CD4-positive, alpha-beta T cell treated with Interleukin-12 subunit alpha and Interleukin-12 subunit beta, for 1 hour (primary cell): Measurements from ENCODE around the gene GPR35.

ENCODE experiments used
- DNase-seq: peaks from one replicate; pipeline ENCODE4 v3.0.0-alpha.2; 2020

GPR35 gene

DNA sequence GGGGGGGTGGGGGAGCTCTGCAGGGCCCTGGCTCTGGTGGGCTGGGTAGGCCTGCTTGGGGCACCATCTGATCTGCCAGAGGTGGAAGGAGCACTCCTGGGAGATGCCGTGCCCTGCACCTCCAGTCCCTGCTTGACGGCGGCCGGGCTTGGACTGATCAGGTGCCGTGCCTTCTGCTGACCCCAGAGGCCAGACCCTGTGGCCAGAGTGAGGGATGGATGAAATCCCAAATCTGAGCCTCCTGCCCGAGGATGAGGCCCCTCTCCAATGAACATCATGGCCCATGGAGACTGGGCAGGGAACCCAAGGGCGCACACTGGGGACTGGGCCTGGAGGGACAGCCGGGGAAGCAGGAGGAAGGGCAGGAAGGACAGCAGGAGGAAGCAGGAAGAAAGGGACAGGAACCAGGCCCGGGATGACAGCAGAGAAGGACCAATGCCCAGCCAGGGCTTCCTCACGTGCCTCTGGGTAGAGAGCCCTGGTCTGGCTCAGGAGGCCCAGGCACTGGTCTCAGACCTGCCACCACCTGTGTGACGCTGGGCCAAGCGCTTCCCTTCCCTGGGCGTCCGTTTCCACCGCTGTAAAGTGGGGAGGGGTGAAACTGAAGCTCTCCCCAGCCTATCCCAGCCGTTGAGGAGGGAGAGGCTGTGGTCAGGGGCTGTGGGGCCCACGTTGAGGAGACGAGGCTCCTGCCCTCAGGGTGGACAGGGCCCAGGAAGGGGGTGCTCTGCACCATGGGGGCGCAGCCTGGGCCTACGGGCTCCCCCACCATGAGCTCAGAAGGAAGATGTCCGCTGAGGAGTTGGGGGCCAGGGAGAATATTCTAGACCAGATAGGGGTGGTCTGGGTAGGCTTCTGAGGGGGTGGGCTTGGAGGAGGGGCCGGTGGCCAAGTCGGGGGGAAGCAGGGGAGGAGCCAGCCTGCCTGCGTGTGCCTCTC, 1.0 kb upstream of the GPR35 start:
- no peak for DNase-seq

DNA sequence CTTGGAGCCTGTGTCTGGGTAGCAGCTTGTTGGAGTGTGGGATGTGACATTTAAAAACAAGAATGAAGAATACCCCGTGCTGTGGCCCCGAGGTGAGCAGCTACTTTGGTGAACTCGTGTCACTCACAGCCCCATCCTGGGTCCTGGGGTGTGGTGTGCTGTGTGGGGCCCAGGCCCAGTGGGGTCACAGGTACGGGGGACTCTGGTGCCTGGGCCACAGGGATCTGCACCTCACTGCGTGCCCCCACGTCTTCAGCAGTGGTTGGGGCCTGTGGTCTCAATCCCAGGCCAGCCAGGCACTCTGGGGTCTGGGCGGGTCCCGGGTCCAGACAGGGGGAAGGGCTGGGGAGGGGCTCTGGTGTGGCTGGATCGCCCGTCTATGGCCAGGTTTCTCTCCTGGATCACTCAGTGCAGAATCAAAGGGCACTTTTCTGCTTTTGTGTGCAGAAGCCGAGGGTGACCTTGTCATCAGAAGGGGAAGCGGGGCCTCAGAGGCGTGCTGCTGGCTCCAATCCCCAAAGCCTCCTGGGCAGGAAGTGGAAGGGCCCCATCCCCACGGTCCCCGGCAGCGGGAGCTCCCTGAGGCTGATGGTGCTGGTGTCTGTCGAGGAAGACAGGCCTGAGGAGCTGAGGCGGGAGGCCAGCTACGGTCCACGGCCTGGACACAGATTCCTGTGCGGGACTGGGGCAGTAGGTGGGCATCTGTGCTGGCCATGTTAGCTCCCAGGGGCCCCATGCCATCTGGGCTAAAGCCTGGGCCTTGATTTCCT, 1.4 kb downstream of the GPR35 start:
- DNase-seq, result peak; percentile 33

DNA sequence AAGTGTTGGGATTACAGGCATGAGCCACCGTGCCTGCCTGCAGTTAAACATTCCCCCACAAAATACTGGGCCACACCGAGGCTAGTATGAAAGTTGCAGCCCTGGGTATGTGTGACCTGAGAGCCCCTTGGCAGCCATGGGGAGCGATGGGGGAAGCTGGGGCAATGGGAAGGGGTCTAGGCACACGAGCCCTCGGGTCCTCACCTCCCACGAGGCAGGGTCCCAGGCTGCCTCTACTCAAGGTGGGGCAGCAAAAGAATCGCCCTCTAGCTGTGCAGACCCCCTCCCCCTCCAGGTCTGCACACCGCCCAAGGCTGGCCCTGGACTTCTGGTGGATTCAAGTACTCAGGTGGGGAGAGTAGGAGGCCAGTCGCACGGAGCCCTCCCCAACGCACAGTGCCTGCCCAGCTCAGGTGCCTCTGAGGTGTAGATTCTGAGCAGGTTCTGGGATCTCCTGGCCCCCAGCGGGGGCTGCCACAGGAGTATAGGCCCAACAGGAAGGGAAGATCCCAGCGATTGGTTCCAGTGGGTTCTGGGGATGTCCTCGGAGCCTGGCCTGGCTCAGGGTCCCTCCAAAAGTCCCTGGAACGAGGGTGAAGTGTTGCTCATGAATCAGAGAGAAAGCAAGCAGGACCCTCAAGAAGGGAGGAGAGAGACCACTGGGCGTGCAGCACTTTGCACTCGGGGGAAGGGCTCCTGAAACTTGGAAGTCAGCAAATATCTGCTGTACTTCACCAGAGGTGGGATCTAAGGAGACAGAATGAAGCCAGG, 2.6 kb downstream of the GPR35 start:
- DNase-seq, result no peak

GRCh38 chr2:240628507-240628807, 3.2 kb downstream of the GPR35 start:
- DNase-seq, result no peak

DNA sequence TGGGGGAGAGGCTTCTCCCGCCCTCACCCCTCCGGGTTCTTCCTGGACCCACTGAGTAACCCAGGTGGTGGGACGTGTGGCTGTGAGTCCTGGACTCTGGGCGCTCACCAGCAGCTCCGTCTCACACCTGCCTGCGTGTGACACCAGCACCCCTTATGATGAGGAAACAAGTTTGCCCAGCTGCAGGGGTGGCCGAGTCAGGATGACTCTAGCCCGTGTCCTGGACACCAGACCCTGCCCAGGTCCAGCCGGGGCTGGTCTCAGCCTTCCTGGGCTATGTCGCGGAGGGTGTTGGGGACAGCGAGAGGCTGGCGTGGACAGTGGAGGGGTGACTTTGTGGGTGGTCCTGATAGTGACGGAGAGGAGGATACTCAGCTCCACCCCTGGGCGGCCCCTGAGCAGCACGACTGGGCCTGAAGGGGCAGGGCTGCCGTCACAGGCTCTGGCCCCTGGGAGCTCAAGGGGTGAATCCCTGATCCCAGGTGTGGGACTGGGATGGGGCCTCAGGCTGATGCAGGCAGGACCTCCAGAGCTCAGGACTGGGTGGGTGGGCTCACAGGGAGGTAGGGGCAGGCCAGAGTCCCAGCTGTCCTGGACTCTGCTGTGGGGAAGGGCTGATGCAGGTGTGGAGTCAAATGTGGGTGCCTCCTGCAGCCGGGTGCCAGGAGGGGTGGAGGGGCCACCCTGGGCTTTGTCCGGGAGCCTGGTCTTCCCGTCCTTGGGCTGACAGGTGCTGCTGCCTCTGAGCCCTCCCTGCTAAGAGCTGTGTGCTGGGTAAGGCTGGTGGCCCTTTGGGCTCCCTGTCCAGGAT, 3.7 kb downstream of the GPR35 start:
- no peak for DNase-seq

- no peak for DNase-seq
These were observed 4.3 kb downstream of the GPR35 start for GRCh38 chr2:240629619-240629967.

DNA sequence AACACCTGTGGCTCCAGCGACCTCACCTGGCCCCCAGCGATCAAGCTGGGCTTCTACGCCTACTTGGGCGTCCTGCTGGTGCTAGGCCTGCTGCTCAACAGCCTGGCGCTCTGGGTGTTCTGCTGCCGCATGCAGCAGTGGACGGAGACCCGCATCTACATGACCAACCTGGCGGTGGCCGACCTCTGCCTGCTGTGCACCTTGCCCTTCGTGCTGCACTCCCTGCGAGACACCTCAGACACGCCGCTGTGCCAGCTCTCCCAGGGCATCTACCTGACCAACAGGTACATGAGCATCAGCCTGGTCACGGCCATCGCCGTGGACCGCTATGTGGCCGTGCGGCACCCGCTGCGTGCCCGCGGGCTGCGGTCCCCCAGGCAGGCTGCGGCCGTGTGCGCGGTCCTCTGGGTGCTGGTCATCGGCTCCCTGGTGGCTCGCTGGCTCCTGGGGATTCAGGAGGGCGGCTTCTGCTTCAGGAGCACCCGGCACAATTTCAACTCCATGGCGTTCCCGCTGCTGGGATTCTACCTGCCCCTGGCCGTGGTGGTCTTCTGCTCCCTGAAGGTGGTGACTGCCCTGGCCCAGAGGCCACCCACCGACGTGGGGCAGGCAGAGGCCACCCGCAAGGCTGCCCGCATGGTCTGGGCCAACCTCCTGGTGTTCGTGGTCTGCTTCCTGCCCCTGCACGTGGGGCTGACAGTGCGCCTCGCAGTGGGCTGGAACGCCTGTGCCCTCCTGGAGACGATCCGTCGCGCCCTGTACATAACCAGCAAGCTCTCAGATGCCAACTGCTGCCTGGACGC, 4.9 kb downstream of the GPR35 start:
- DNase-seq, result no peak

DNA sequence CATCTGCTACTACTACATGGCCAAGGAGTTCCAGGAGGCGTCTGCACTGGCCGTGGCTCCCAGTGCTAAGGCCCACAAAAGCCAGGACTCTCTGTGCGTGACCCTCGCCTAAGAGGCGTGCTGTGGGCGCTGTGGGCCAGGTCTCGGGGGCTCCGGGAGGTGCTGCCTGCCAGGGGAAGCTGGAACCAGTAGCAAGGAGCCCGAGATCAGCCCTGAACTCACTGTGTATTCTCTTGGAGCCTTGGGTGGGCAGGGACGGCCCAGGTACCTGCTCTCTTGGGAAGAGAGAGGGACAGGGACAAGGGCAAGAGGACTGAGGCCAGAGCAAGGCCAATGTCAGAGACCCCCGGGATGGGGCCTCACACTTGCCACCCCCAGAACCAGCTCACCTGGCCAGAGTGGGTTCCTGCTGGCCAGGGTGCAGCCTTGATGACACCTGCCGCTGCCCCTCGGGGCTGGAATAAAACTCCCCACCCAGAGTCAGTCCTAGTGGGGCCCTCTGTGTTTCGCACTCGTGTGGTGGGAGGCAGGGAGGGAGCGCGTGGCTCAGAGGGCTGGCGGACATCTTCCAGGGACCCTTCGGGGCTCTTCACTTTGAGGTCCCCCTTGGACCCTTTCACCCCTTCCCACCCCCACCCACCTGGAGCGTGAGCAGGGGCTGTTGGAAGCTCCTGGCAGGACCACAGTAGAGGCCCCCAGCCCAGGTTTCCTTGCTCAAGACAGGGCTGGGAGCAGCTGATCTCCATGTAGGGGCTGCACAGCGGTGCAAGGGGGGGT, 5.7 kb downstream of the GPR35 start:
- no peak for DNase-seq

DNA sequence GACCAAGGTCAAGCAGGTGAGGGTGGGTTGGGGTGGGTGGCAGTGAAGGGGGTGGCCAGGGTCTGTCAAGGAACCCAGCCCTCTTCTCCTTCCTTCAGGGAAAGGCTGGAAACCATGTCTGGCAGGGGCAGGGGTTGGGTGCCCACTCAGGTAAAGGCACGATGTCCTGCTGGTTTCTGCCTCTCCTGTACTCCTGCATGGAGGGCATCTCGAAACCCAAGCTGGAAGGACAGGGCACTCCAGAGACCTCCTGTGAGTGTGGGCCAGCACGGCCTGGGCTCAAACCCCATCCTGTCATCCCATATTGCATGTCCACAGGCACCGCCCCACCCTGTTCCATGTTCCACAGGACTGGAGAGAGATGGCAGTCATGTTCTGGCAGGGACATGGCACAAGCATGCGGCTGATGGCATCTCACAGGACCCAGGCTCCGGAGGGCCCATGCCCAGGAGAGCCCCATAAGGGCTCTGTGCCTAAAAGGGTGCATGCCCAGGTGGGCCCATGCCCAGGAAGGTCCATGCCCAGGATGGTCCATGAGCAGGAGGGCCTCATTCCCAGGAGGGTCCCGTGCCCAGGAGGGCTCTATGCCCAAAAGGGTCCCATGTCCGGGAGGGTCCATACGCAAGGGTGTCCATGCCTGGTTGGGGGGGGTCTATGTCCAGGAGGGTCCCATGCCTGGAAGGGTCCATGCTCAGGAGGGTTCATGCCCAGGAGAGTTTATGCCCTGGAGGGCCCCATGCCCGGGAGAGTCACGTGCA, 6.4 kb downstream of the GPR35 start:
- no peak for DNase-seq

DNA sequence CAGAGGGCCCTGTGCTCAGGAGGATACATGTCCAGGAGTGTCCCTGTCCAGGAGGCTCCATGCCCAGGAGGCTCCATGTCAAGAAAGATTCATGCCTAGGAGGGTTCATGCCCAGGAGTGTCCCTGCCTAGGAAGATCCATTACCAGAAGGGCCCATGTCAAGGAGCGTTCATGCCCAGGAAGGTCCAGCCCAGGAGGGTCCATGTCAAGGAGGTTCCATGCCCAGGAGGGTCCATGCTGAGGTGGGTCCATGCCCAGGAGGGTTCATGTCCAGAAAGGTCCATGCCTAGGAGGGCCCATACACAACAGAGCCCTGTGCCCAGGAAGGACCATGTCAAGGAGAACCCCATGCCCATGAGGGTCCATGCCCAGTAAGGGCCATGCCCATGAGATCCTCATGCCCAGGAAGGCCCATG, 7.0 kb downstream of the GPR35 start:
- DNase-seq, result no peak

- DNase-seq, result no peak
These were observed 10.1 kb downstream of the GPR35 start for GRCh38 chr2:240635121-240635997.

GRCh38 chr2:240635998-240636547, 10.8 kb downstream of the GPR35 start:
- no peak for DNase-seq

- no peak for DNase-seq
These were observed 11.4 kb downstream of the GPR35 start for GRCh38 chr2:240636563-240637115.

- DNase-seq, result no peak
These were observed 12.0 kb downstream of the GPR35 start for GRCh38 chr2:240637116-240637900.

GRCh38 chr2:240637901-240638345, 12.6 kb downstream of the GPR35 start:
- DNase-seq, result no peak

DNA sequence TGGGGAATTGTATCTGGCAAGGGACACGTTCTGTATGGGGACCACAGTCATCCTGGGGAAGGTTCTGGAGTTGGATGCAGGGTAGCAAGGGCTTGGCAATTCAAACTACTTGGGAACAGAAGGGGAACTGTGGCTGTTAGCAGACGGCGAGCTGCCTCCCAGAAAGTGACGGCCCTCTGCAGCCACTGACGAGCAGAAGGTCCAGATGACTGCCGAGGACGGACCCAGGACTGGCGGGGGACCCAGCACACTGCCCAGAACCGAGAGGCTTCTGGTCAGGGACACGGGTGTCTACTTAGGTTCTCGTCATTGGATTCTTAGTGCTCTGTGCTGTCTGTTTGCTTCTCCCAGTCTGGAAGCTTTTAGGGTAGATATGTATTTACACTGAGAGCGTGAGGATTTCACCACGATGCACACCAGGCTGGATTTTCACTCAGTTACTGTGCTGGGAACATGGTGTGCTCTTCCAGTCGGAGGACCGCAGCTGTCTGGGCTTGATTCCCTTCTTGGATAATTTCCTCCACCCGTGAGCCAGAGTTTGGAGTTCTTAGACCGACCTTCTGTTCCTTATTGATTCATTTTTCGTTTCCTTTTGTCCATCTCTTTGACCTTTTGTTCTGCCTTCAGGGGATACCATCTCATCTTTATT, 13.4 kb downstream of the GPR35 start:
- no peak for DNase-seq

GRCh38 chr2:240639566-240639965, 14.3 kb downstream of the GPR35 start:
- DNase-seq, result no peak
